T1000 (cell line): Measurements from ENCODE around the gene FAM174B.
"Not testable (repeated sequence)": the region's sequence is repeated elsewhere in the genome, so short reads cannot be mapped to it uniquely, and the experiment has no call there.

Source experiments
- DNase-seq: peaks from one replicate; lab custom pipeline; 2025; ENCODE audit warnings: mixed read lengths; lab: John Stamatoyannopoulos, UW

Gene FAM174B

DNA sequence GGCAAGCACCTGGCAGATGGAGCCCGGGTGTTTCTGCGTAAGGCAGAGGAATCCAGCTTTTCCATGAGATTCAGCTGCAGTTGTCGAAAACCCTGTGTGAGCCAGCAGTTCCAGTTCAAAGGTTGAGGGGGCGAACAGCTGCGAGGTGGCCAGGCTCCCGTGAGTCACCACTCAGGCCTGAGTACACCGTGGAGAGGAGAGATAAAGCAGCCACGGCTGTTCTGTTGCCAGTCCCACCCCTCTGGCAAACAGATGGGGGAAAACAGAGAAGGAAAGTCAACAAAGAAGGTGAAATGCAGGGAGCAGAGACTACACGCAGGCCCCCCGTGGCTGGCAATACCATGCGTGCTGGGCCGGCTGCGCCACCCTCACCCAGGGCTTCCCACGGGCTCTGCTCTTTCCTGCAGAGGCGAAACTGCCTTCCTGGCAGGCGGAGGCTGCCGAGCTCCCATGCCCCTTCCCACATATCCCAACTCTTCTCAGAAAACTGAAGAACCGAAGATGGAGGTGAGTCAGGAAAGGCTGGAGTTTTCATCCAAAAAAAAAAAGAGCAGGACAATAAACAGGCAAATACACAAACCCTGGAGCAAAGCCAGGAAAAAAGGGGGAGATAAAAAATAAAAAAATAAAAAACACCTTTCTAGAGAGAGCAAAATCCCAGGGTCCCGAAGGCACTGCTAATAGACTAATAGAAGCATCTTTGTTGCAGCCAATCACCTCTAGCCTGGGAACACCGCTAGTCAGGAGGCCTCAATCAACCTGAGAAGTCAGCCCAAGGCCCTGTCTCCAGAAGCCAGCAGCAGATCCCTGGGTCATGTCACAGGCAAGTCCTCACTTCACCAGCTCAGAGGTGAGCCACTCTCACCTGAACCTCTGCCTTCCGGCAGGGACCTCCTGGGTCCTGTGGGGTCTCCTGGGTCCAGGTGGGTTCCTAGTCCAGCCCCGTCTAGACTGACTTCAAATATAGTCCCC is 37.7 kb downstream of the FAM174B start:
- no peak for DNase-seq

DNA sequence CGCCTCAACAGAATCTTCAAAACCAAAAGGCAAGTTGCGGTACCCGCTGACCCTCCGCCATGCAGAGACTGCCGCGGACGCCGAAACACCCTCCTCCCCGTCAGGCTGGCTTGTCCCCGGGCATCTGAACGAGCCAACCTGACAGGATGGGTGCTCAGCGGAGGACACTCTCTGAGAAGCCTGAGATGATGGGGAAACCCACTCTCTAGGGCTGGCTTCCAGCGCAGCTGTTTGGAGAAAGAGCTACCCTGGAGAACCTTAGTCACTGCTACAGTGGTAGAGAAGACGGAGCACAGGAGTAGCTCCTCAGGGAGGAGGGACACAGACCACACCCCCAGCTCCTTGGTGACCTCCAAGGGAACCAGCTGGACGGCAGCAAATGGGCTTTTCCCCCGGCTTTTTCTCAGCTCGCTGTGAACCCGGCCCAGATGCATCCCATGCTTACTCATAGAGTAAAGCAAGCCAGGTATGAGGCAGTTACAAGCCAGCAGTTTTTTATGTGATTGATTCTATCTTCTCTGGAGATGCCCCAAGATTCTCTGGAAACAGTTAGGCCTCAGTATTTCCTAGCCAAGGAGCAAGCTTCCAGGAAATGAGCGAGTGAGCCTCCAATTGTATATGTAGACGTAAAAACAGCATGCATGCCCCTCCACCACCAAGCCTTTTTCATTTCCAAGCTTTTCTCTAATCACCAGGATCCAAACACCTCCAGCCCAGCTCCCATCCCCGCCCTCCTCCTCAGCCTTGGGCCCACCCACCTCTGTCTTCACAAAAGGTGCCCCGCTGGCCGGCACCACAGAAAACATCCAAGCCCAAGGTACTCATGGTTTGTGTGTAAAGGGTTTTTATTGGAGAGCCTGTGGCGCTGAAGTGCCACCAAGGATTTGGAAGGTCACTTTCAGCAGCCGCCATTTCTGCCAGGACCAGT is 38.7 kb downstream of the FAM174B start:
- no peak for DNase-seq

DNA sequence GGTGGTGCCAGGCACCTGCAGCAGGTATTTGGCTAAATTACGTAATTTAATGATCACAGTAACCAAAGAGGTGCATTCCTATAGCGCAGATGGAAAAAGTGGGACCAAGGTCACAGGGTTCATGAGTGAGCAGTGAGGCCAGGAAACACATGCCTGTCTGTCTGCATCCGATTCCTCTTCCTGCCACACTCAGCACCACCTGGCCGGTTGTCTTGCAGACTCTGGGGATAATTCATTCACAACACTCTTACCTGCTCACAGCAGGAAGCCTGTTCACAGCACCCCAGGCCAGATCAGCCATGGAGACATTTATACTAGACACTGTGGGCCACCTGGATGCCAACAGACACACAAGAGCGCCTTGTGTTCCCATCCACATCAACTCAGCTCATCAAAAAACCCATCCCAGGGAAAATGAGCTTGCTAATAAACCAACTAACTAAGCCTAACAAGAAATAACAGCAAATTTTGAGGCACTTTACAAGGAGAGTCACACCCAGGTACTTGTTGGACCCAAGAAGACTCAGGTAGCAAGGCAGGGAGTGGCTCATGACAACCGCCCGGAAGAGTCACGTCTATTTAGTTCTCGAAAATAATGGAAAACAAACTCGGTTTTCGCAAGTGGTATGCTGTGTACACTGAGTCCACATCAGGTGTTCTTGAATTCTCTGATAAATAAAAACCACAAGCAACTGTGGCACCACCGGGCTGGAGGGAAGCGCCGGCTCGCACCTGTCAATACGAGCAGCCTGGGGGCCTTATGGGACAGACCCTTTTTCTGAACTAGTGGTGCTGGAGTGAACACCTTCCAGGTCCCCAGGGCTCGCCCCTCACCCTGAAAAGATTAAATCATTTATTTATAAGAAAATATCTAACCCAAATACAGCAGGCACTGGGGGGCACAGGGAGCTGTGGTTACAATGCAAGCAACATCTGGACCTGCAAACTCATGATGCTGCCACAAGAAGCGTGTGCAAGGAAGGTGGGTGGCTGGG is 40.5 kb downstream of the FAM174B start:
- DNase-seq, result no peak

DNA sequence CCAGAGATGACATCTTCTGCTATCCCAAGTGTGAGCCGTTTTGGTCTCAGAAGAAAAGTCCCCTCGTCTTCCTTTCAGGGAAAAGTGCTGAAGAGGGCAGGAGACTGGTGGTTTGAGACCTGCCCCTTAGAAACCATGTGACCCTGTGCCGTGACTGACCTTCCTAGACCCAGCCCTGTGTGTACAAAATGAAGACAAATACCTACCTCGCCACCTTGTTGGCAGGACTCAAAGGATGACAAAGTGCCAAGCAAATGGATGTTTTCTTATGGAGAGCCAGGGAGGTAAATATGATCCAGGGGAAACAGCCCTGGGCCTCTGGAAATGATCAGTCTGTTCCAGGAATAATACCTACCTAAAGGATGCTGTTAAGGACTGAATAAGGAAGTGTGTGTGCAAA is 41.3 kb downstream of the FAM174B start:
- no peak for DNase-seq

DNA sequence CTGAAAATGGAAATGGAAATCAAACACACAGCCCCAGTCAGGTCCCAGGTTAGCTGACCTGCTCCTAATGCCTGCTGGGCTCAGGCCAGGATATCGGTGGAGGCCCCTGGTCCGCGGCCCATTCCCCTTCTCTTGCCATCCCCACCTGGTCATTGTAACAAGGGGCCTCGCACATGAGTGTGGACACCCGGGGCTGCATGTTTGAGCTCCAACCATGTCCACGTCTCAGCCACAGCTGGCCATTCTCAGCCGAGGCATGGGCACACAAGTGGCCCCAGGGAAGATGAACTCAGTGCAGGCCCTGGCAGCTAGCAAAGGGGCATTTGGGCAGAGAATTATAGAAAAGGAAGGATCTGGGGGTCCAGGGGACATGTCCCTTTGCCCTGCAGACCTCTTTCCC is 41.7 kb downstream of the FAM174B start:
- DNase-seq, result no peak

DNA sequence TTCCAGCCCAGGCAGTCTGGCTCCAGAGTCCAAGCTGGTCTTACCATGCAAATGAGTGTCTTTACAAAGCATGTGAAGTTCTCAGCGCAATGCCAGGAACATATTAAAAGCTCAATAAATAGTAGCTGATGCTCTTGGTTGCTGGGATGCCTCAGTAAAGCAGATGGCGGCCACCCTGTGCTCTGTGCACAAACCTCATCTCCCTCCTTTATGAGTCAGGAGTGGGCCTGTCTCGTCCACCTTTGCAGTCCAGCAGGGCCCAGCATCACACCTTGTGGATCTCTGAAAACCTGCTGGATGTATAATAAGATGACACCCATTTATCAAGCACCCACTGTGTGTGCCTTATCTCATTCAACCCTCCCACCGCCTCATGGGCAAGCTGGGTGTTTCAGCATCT is 42.7 kb downstream of the FAM174B start:
- no peak for DNase-seq

DNA sequence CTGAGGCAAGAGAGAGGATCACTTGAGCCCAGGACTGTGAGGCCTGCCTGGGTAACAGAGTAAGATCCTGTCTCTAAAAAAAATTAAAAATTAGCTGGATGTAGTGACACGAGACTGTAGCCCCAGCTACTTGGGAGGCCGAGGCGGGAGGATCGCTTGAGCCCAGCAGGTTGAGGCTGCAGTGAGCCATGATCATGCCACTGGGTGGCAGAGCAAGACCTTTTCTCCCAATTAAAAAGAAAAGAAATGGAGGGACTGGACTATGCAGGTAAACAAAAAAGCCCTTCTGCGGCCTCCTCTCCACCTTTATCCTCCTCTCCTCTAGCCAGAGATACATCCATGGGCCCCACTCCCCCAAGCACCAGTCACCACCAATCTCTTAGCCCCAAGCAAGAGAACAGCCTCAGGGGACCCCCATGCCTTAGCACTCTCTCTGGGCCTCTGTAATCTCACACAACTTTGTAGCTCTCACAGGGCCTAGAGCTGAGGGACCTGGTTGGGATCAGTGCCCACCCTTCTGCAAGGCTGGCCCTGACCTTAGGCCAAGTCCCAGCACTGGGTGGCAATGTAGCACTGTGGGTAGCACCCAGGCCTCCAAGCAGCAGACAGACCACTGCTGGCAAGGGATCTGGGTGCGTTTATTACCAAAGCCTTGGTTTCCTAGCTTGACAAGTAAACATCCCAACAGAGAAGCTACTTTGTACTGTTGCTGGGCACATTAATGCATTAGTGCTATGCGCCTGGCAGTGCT is 43.4 kb downstream of the FAM174B start:
- DNase-seq, result no peak

DNA sequence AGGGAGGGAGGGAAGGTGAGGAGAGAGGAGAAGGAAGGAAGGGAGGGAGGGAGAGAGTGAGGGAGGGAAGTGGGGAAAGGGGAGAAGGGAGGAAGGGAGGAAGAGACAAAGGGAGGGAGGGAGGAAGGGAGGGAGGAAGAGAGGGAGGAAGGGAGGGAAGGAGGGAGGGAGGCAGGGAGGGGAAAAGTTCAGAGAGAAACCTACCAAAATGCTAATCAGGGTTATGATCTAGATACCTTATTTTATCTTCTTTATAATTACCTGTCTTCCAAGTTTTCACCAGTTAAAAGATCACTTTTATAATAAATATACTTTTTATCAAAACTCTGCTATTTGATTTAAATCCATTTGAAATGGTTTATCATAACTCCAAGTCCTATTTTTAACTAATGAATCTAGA is 44.4 kb downstream of the FAM174B start:
- no peak for DNase-seq

DNA sequence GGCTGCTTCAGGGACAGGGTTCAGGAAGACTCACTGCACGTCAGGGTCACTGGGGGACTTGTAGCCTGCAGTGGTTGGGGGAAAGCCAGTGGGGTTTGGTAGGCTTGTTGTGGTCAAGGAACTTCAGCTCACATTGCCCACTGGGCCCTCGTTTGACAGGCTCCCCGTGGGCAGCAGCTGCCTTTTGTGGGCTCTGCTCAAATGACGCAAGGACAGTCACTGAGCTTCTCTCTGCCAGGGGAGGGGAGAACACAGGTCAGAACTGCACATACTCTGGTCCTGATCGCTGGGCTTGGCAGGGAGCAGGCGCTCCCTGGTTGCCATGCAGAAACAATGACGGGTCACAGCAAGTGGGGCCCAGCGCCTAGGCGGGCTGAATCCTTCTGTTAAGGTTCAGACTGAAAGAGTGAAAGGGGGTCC is 45.5 kb downstream of the FAM174B start:
- DNase-seq, result no peak

DNA sequence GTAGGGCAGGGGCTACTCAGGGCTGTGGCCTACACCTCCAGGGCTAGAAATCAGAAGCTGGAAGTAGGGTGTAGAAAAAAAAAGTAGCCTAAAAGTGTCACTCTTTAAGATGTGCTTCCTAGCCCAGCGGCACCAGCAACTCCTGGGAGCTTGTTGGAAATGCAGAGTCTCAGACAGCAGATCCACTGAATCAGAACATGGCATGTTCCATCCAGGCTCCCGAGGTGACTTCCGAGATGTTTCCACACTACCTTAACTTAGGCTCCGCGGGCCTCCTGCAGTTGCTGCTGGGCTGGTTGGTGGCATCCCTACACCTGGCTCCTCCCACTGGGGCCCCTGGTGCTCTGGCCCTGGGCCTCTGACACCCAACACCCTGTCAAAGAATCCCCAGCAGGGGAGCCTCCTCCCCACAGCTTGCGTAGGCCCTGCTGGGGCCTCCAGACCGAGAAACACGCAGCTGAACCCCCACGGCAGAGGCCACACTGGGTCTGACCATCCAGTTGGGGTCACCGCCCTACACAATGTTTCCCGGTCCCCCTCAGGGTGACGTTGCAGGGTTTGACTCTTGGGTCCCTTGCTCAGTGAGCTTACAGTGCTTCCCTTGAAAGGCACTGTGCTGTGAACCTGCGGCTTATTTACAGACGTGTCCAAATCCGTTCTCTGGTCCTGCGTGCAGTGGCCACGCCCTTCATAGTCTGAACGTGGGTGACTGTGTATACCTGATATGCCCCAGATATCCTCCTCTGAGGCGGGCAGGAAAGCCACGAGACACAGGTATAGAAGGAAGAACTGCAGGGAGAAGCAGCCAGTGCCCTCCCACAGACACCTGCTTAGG is 46.5 kb downstream of the FAM174B start:
- no peak for DNase-seq

DNA sequence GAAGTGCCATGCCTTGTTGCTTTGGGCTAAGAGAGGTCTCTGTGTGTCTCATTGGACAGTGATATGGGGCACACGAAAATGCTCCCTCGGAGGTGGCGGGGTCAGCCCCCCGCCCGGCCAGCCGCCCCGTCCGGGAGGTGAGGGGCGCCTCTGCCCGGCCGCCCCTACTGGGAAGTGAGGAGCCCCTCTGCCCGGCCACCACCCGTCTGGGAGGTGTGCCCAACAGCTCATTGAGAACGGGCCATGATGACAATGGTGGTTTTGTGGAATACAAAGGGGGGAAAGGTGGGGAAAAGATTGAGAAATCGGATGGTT is 48.8 kb downstream of the FAM174B start:
- not testable (repeated sequence) for DNase-seq

DNA sequence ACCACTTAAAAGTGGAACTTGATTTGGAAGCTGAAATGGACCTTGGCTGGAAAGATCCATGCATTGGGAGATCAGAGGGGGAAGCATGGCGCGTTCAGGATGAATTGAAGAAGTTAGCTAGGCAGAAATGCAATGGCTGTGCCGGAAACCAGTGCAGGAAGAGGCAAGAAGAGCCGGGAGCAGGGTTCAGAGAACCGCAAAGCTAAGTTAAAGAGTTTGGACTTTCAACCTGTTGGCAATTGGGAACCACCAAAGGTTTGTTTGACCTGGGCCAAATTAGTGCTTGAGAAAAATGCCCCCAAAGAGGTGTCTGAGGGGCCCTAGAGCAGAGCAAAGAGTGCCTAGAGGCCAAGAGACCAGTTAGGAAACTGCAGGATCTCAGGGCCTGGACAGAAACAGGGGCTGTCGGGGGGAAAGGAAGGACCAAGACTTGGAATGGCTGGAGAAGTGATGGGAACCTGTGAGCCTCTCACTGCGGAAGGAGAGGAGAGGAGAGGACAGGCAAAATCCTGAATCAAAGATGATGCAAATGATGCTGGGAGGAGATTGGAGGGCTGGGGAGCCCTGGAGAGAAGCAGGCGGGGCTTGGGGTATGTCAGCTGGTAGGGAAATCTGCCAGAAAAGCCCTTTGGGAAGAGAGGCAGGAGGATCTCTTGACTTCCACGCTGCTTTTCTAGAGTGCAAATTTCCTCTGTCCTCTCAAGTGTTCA is 49.3 kb downstream of the FAM174B start:
- DNase-seq, result no peak

DNA sequence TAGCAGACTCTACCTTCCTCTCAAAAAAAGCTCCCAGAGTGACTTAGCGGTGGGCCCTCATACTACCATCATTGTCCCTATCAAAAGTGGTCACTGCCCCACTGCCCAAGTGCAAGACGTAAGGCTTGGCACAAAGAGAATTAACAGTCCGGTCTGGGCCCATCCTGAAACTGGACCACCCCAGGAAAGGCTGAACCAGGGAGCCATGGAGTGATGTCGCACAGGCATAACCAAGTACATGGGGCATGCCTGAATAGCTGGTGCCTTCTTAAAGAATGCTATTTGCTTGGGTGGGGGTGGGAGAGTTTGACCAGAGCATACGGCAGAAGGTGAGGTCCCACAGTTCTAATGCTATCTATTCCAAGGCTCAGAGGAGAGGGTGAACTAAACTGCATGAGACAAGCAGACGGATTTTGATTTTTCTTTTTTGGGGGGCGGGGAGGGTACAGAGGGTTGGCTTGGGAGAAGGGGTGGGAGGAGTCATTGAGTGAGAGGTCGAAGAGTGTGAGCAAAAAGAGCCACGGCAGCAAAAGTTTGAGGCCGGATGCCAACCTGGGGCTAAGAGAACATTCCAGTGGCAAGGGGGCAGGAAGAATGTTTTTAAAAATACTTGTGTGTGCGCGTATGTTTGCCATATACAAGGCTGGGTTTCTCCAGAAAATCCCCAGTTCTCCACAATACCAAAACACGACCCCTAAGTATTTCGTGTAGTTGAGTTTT is 50.2 kb downstream of the FAM174B start:
- no peak for DNase-seq

DNA sequence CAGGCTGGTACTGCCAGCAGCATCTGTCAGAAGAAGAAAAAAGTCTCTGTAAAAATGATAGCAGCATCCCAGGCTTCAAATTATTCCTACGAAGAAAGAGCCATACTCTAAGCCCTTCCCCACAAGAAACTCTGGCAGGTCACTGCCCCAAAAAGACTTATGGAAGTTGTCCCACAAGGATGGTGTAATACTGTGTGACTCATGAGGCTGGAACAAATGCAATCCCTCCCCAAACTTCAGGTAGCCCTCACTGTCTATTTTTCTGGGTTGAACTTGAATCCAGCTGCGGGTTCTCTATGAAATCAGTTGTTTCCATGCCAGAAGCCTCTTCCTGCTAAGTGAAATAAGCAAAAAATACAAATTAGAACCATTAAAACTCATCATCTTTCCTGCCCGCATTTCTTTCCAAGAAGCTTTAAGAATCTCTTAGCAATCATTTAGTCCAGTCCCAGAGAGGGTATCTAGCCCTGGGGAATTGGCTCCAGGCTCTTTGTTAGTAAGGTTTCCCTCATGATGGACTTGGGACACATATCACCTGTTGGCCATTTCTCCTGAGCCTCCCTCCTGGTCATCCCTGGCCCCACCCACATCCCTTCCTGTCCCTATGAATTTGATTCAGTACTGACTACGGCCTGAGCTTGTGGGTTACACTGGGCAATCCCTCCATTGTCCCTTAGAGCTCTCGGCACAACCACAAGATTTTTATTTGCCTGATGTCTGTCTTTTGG is 51.7 kb downstream of the FAM174B start:
- no peak for DNase-seq

DNA sequence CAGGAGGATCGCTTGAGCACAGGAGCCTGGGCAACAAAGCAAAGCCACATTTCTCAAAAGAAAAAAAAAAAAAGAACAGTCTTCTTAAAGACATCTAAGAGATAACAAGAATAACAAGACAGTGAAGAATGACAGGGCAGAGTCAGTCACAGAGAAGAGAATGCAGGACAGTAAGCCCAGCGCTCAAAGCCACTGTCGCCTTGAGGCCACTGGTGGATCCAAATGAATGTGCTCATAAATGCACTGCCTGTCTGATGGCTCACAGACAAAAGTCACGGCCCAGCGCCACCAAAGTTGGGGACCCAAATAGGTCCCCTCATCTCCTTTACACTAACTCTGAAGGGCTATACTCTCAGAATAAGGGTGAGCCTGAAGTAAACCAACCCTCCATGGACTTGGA is 52.3 kb downstream of the FAM174B start:
- no peak for DNase-seq

DNA sequence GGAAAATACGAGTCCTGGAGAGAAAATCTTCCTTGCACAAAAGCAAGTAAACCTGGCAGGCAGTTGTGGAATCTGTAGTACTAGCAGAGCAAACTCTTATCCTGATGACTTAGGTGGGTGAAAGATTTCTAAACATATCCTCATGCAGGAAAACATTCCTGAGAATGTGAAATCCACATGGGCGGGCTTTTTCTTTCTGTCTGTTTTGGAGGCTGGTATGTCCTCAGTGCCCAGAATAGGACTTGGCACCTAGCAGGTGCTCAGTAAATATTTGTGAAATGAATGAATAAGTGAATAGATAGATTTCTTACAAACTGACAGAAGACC is 53.3 kb downstream of the FAM174B start:
- no peak for DNase-seq

DNA sequence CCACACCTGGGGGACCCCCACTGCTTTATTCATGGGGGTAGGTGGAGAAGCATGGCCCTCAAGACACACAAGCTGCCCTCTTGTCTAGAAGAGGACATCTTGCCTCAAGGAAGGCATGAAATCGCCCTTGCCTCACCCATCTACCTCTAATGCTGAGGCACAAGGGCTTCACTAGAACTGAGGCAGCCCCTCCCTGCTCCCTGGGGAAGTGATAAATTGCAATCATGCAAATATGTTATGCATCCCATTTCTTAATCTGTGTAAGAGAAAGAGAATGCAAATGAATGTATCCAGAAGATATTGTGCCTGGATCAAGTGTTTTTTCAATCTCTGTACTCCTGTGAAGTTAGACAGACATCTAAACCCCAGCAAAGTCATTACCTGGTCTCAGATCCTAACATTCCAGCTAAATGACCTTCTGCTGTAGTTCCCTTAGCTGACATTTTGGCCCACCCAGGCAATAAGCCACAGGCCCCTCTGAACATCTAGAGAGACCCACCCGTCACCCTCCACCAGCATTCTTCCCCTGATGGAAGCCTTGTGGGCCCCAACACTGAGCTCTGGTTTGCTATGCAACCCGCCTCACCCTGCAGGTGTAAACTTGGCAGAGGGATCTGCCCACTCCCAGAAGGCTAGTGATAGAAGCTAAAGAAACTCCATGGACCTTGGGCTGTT is 53.8 kb downstream of the FAM174B start:
- no peak for DNase-seq

DNA sequence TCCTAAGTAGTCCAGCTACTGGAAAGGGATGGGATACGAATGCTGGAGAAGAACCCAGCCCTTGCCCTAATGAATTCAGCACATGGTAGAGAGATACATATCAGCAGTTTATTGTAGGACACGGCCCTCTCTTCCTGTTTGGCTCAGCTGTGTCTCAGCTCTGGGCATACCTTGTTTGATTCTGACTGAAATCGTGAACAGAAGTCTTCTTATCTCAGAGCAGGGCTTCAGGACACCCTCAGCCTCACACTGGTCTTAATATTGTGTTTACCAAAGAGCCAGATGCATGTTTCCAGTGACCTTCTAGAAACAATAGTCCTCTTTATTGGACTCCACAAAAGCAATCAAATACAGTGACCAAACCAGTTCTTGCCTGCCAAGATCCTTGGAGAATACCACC is 54.7 kb downstream of the FAM174B start:
- no peak for DNase-seq
